Measurements from ENCODE around the gene GPR68.
A peak's percentile ranks its signal among the peaks of the same experiment; 100 is the strongest.
"Not testable (repeated sequence)": the region's sequence is repeated elsewhere in the genome, so short reads cannot be mapped to it uniquely, and the experiment has no call there.

GPR68 gene

GRCh38 chr14:91229005-91229382 is 15.5 kb downstream of the GPR68 start:
- DNase-seq (ENCODE audit: low read depth in 2 of 3, low spot score in 2 of 3): no peak

- peak in 1 of 3 experiments; percentile 79 for DNase-seq (ENCODE audit: low read depth in 2 of 3, low spot score in 2 of 3)
Measured at GRCh38 chr14:91228112-91229004, 16.1 kb downstream of the GPR68 start.

- DNase-seq (ENCODE audit: low read depth in 2 of 3, low spot score in 2 of 3): no peak
Measured at GRCh38 chr14:91227183-91227628, 17.3 kb downstream of the GPR68 start.

GRCh38 chr14:91226360-91226759 is 18.1 kb downstream of the GPR68 start:
- DNase-seq (ENCODE audit: low read depth in 2 of 3, low spot score in 2 of 3): not testable (repeated sequence)

- no peak for DNase-seq (ENCODE audit: low read depth in 2 of 3, low spot score in 2 of 3)
Measured at GRCh38 chr14:91225025-91225424, 19.5 kb downstream of the GPR68 start.

GRCh38 chr14:91223028-91223783 is 21.3 kb downstream of the GPR68 start:
- no peak for DNase-seq (ENCODE audit: low read depth in 2 of 3, low spot score in 2 of 3)

GRCh38 chr14:91221270-91221669 is 23.2 kb downstream of the GPR68 start:
- no peak for DNase-seq (ENCODE audit: low read depth in 2 of 3, low spot score in 2 of 3)

GRCh38 chr14:91220581-91221000 is 23.9 kb downstream of the GPR68 start:
- DNase-seq (ENCODE audit: low read depth in 2 of 3, low spot score in 2 of 3): no peak

GRCh38 chr14:91219517-91220389 is 24.8 kb downstream of the GPR68 start:
- DNase-seq (ENCODE audit: low read depth in 2 of 3, low spot score in 2 of 3): no peak

GRCh38 chr14:91218014-91218413 is 26.5 kb downstream of the GPR68 start:
- DNase-seq (ENCODE audit: low read depth in 2 of 3, low spot score in 2 of 3): no peak

- DNase-seq (ENCODE audit: low read depth in 2 of 3, low spot score in 2 of 3): no peak
Measured at GRCh38 chr14:91216731-91217226, 27.7 kb downstream of the GPR68 start.

- no peak for DNase-seq (ENCODE audit: low read depth in 2 of 3, low spot score in 2 of 3)
Measured at GRCh38 chr14:91215381-91215780, 29.1 kb downstream of the GPR68 start.

- DNase-seq (ENCODE audit: low read depth in 2 of 3, low spot score in 2 of 3): no peak
Measured at GRCh38 chr14:91214306-91214705, 30.2 kb downstream of the GPR68 start.

- DNase-seq (ENCODE audit: low read depth in 2 of 3, low spot score in 2 of 3): no peak
Measured at GRCh38 chr14:91211017-91211416, 33.5 kb downstream of the GPR68 start.

- no peak for DNase-seq (ENCODE audit: low read depth in 2 of 3, low spot score in 2 of 3)
Measured at GRCh38 chr14:91207008-91207407, 37.5 kb downstream of the GPR68 start.

GRCh38 chr14:91205459-91205858 is 39.0 kb downstream of the GPR68 start:
- DNase-seq (ENCODE audit: low read depth in 2 of 3, low spot score in 2 of 3): no peak

- DNase-seq (ENCODE audit: low read depth in 2 of 3, low spot score in 2 of 3): no peak
Measured at GRCh38 chr14:91204657-91205056, 39.8 kb downstream of the GPR68 start.

- no peak for DNase-seq (ENCODE audit: low read depth in 2 of 3, low spot score in 2 of 3)
Measured at GRCh38 chr14:91202234-91202974, 42.1 kb downstream of the GPR68 start.

- DNase-seq (ENCODE audit: low read depth in 2 of 3, low spot score in 2 of 3): not testable (repeated sequence)
Measured at GRCh38 chr14:91200802-91201201, 43.7 kb downstream of the GPR68 start.

GRCh38 chr14:91197631-91198030 is 46.9 kb downstream of the GPR68 start:
- no peak for DNase-seq (ENCODE audit: low read depth in 2 of 3, low spot score in 2 of 3)
